Right ventricle myocardium inferior (tissue), 1 donor: ENCODE measurements around the gene AP1S2. TPM values are rescaled to one million over a fixed set of nuclear protein-coding genes. Genes with fewer than 3 reads are reported as not detected.

Source experiments
- total RNA-seq: library from RNA; stranded (reverse); fragmentation: NEBNext Ultra II Directional; extraction: Animal tissue kit (Norgen Biotek cat#: 25700); gene quantifications from one replicate; pipeline ENCODE4 v1.2.1, GENCODE V29; 2021
- donor health status: DM: no; HTN: yes; CAD: no; lungs with severe emphysema.

The AP1S2 gene
- total RNA-seq, 1 donor from 2014 or later = 154 TPM

Other genes starting within 250 kb of the AP1S2 start
- gene CLTRN, start 190.0 kb downstream of the AP1S2 start, total RNA-seq = 0.70 TPM
- gene CA5B, start 116.5 kb downstream of the AP1S2 start, total RNA-seq = 2.4 TPM
- gene ZRSR2, start 64.3 kb downstream of the AP1S2 start, total RNA-seq = 6.8 TPM